ENCODE results near the gene PPP2R5D. TPM values are rescaled to one million over a fixed set of nuclear protein-coding genes. Genes with fewer than 3 reads are reported as not detected.

PPP2R5D gene
- total RNA-seq, 1 experiment from 2014 or later, result 52.7 TPM

DNA sequence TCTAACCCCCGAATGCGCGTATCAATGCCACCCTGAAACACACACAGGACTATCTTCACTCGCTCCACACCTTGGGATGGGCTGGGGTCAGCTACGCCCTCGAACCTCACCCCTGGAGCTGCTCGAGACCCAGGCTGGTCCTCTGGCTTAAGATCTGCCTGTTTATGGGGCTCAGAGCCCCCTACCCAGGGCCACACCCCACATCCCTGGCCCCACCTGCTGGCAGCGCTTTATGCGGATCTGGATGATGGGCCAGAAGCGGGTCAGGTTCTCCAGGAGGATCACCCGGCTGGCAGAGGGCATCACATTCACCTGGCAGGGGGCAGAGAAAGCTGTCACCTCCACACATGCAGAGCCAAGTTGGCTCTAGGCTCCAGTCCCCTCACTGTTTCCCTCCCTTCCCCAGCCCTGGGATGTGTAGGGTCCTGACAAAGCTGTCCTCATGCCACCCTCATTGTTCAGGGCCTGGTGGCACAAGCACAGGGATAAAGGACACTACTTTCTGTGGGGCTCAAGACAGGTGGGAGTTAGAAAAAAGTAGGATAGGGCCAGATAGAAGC is 61.1 kb downstream of the PPP2R5D start:
- ATAC-seq (no peak), DNase-seq (ENCODE audit: low spot score) (no peak)
- H3K4me1 Mint-ChIP-seq, result no peaks in the 10 kb centered on the region
- no peaks in the 10 kb centered on the region for H3K27me3 Mint-ChIP-seq (ENCODE audit: low read depth)
- H3K9me3 Mint-ChIP-seq, result no peaks in the 10 kb centered on the region
- no peak overlapping the region for H3K27ac Mint-ChIP-seq
- no peak overlapping the region for H3K4me3 Mint-ChIP-seq
- peaks cover 53% of the 10 kb centered on the region for H3K36me3 Mint-ChIP-seq
- ChIA-PET CTCF (interaction anchor here (1.1 kb wide), 1 partner anchor 98 kb away, joined by 5 read pairs; no protein-coding TSS in a partner anchor), POLR2A (interaction anchor here (0.5 to 0.9 kb wide), 2 partner anchors 14 to 820 kb away, joined by 3 to 5 read pairs; partner anchors contain the start of genes KLC4 and MRPL2)
- TF ChIP-seq ZNF423 (CRISPR knock-in tag; IDR thresholded peaks at IDR 0.05), result no peak
- no peak for TF ChIP-seq ZNF671 (CRISPR knock-in tag; IDR thresholded peaks at IDR 0.05)
- TF ChIP-seq SMAD3 (CRISPR knock-in tag; IDR thresholded peaks at IDR 0.05; ENCODE audit: borderline replicate concordance), result no peak
- TF ChIP-seq JUN (CRISPR knock-in tag; IDR thresholded peaks at IDR 0.05), result no peak
- TF ChIP-seq, protein P1, sequence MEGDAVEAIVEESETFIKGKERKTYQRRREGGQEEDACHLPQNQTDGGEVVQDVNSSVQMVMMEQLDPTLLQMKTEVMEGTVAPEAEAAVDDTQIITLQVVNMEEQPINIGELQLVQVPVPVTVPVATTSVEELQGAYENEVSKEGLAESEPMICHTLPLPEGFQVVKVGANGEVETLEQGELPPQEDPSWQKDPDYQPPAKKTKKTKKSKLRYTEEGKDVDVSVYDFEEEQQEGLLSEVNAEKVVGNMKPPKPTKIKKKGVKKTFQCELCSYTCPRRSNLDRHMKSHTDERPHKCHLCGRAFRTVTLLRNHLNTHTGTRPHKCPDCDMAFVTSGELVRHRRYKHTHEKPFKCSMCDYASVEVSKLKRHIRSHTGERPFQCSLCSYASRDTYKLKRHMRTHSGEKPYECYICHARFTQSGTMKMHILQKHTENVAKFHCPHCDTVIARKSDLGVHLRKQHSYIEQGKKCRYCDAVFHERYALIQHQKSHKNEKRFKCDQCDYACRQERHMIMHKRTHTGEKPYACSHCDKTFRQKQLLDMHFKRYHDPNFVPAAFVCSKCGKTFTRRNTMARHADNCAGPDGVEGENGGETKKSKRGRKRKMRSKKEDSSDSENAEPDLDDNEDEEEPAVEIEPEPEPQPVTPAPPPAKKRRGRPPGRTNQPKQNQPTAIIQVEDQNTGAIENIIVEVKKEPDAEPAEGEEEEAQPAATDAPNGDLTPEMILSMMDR (IDR thresholded peaks at IDR 0.05), result no peak
- no peak for TF ChIP-seq TEAD1 (CRISPR knock-in tag; IDR thresholded peaks at IDR 0.05)
- TF ChIP-seq, protein P2, sequence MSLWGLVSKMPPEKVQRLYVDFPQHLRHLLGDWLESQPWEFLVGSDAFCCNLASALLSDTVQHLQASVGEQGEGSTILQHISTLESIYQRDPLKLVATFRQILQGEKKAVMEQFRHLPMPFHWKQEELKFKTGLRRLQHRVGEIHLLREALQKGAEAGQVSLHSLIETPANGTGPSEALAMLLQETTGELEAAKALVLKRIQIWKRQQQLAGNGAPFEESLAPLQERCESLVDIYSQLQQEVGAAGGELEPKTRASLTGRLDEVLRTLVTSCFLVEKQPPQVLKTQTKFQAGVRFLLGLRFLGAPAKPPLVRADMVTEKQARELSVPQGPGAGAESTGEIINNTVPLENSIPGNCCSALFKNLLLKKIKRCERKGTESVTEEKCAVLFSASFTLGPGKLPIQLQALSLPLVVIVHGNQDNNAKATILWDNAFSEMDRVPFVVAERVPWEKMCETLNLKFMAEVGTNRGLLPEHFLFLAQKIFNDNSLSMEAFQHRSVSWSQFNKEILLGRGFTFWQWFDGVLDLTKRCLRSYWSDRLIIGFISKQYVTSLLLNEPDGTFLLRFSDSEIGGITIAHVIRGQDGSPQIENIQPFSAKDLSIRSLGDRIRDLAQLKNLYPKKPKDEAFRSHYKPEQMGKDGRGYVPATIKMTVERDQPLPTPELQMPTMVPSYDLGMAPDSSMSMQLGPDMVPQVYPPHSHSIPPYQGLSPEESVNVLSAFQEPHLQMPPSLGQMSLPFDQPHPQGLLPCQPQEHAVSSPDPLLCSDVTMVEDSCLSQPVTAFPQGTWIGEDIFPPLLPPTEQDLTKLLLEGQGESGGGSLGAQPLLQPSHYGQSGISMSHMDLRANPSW (CRISPR knock-in tag; conservative IDR thresholded peaks at IDR 0.05; ENCODE audit: low read depth), result no peak
- no peak for TF ChIP-seq NR3C1 (CRISPR knock-in tag; conservative IDR thresholded peaks at IDR 0.05; ENCODE audit: low read depth)
- TF ChIP-seq, protein P3, sequence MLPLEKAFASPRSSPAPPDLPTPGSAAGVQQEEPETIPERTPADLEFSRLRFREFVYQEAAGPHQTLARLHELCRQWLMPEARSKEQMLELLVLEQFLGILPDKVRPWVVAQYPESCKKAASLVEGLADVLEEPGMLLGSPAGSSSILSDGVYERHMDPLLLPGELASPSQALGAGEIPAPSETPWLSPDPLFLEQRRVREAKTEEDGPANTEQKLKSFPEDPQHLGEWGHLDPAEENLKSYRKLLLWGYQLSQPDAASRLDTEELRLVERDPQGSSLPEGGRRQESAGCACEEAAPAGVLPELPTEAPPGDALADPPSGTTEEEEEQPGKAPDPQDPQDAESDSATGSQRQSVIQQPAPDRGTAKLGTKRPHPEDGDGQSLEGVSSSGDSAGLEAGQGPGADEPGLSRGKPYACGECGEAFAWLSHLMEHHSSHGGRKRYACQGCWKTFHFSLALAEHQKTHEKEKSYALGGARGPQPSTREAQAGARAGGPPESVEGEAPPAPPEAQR (CRISPR knock-in tag; IDR thresholded peaks at IDR 0.05), result no peak
- TF ChIP-seq, protein P4, sequence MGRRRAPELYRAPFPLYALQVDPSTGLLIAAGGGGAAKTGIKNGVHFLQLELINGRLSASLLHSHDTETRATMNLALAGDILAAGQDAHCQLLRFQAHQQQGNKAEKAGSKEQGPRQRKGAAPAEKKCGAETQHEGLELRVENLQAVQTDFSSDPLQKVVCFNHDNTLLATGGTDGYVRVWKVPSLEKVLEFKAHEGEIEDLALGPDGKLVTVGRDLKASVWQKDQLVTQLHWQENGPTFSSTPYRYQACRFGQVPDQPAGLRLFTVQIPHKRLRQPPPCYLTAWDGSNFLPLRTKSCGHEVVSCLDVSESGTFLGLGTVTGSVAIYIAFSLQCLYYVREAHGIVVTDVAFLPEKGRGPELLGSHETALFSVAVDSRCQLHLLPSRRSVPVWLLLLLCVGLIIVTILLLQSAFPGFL (CRISPR knock-in tag; IDR thresholded peaks at IDR 0.05; ENCODE audit: borderline replicate concordance), result no peak
- TF ChIP-seq TCF7 (CRISPR knock-in tag; IDR thresholded peaks at IDR 0.05; ENCODE audit: low read depth), result no peak
- TF ChIP-seq GABPB1 (CRISPR knock-in tag; IDR thresholded peaks at IDR 0.05), result no peak
- TF ChIP-seq, protein P5, sequence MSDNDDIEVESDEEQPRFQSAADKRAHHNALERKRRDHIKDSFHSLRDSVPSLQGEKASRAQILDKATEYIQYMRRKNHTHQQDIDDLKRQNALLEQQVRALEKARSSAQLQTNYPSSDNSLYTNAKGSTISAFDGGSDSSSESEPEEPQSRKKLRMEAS (CRISPR knock-in tag; IDR thresholded peaks at IDR 0.05), result no peak
- TF ChIP-seq CREM (CRISPR knock-in tag; IDR thresholded peaks at IDR 0.05), result no peak
- TF ChIP-seq RORB (CRISPR knock-in tag; IDR thresholded peaks at IDR 0.05), result no peak
- TF ChIP-seq, protein P6, sequence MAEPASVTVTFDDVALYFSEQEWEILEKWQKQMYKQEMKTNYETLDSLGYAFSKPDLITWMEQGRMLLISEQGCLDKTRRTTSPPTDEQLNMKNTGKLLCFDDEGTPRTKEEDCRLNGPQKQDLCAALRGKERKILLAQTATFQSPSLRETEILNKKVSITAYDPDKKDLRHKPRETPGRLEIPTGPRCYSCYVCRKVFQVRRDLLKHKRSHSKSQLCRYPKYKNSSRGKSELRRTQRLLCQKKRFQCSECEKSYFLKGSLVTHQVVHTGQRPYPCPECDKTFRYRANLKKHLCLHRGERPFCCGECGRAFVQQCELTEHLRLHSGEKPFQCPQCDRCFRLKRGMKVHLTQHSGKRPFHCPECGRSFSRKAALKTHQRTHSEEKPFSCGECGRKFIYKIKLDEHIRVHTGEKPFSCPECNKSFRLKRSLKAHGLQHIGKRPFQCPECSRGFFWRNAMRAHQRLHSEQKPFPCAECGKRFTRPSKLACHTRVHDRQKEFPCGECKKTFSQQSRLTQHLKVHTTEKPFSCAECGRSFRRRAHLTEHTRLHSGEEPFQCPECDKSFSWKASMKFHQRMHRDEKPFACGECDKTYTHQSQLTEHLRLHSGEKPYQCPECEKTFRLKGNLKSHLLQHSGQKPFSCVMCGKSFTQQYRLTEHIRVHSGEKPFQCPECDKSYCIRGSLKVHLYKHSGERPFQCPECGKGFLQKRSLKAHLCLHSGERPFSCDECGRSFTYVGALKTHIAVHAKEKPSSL (CRISPR knock-in tag; conservative IDR thresholded peaks at IDR 0.05), result no peak
- TF ChIP-seq SMAD4 (CRISPR knock-in tag; IDR thresholded peaks at IDR 0.05), result no peak
- no peak for TF ChIP-seq ZNF263 (CRISPR knock-in tag; IDR thresholded peaks at IDR 0.05; ENCODE audit: low read depth)
- TF ChIP-seq EMX1 (CRISPR knock-in tag; IDR thresholded peaks at IDR 0.05), result no peak
- TF ChIP-seq, protein P7, sequence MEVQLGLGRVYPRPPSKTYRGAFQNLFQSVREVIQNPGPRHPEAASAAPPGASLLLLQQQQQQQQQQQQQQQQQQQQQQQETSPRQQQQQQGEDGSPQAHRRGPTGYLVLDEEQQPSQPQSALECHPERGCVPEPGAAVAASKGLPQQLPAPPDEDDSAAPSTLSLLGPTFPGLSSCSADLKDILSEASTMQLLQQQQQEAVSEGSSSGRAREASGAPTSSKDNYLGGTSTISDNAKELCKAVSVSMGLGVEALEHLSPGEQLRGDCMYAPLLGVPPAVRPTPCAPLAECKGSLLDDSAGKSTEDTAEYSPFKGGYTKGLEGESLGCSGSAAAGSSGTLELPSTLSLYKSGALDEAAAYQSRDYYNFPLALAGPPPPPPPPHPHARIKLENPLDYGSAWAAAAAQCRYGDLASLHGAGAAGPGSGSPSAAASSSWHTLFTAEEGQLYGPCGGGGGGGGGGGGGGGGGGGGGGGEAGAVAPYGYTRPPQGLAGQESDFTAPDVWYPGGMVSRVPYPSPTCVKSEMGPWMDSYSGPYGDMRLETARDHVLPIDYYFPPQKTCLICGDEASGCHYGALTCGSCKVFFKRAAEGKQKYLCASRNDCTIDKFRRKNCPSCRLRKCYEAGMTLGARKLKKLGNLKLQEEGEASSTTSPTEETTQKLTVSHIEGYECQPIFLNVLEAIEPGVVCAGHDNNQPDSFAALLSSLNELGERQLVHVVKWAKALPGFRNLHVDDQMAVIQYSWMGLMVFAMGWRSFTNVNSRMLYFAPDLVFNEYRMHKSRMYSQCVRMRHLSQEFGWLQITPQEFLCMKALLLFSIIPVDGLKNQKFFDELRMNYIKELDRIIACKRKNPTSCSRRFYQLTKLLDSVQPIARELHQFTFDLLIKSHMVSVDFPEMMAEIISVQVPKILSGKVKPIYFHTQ (CRISPR knock-in tag; IDR thresholded peaks at IDR 0.05), result no peak

Measured in WTC11 (cell line).